ENCODE results near the gene DUSP8.

- TF ChIP-seq EZH2 (IDR thresholded peaks at IDR 0.05) (no peak), POLR2AphosphoS5 (IDR thresholded peaks at IDR 0.05; ENCODE audit: borderline replicate concordance, low read depth, low read length) (no peak), FOXP2 (optimal IDR thresholded peaks at IDR 0.05; ENCODE audit: control extremely low read depth, extremely low read length, insufficient read depth) (no peak)
Observed at GRCh38 chr11:1544536-1544935, 27.5 kb downstream of the DUSP8 start.
